RPMI8226 (cell line): ENCODE results near the gene GUCA1C.

Experiments used
- DNase-seq: peaks from one replicate; pipeline ENCODE4 v3.0.0-alpha.2; 2015

The GUCA1C gene

DNA sequence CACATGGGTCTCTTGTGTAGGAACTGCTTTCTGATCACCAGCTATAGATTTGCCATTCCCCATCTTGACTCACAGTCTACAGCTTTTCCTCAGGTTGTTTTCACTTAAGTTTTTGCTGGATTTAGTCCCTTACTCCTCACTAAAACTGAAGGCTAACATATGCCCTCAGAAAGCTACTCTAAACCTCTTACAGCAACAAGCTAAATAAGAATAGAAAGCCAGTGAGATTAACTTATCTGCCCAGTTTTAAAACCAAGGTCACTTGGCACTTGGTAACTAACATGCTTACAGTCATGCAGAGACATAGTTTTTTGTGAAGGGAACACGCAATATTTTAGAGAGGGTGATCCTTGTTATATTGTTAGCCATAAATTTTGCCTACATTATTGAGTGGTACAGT, at the start of gene GUCA1C:
Gene GUCA1C (minus strand): TSS at position 180 of the 400 bp plus-strand sequence. CDS start 117 bp downstream, at position 63.
- no peak for DNase-seq

GRCh38 chr3:108998436-108998835, 44.8 kb upstream of the GUCA1C start:
- no peak for DNase-seq

- DNase-seq: no peak
Measured at GRCh38 chr3:108985844-108986243, 32.2 kb upstream of the GUCA1C start.

GRCh38 chr3:108983051-108983450, 29.4 kb upstream of the GUCA1C start:
- no peak for DNase-seq

- DNase-seq: no peak
Measured at GRCh38 chr3:108976058-108976457, 22.4 kb upstream of the GUCA1C start.

GRCh38 chr3:108973019-108973418, 19.3 kb upstream of the GUCA1C start:
- no peak for DNase-seq

DNA sequence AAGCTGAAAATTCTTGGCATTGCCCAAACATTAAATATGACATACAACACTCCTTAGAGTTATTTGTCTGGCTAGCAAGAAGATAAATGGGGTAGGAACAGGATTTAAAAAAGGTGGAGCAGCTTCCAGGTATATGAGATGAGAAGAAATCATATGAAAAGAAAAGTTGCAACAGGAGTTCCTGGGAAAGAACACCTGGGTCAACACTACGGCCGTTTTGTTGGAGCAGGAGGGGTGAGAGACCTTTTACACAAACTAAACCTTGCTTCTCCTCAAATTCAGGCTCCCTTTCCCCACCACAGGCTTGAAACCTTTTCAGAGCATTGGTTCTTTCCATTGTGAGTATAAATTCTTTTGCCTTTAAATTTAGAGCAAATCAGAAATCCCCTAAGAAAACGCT, 18.8 kb upstream of the GUCA1C start:
- no peak for DNase-seq

- DNase-seq: no peak
Measured at GRCh38 chr3:108970561-108970960, 16.9 kb upstream of the GUCA1C start.

- no peak for DNase-seq
Measured at GRCh38 chr3:108966773-108967172, 13.1 kb upstream of the GUCA1C start.

- DNase-seq: no peak
Measured at GRCh38 chr3:108959017-108959416, 5.3 kb upstream of the GUCA1C start.

- DNase-seq: no peak
Measured at GRCh38 chr3:108953210-108953609, 469 bp downstream of the GUCA1C start.

GRCh38 chr3:108951820-108952501, 1.7 kb downstream of the GUCA1C start:
- no peak for DNase-seq

GRCh38 chr3:108947855-108948254, 5.8 kb downstream of the GUCA1C start:
- no peak for DNase-seq

GRCh38 chr3:108946292-108947285, 7.1 kb downstream of the GUCA1C start:
- DNase-seq: no peak

GRCh38 chr3:108940568-108941263, 13.0 kb downstream of the GUCA1C start:
- DNase-seq: no peak

DNA sequence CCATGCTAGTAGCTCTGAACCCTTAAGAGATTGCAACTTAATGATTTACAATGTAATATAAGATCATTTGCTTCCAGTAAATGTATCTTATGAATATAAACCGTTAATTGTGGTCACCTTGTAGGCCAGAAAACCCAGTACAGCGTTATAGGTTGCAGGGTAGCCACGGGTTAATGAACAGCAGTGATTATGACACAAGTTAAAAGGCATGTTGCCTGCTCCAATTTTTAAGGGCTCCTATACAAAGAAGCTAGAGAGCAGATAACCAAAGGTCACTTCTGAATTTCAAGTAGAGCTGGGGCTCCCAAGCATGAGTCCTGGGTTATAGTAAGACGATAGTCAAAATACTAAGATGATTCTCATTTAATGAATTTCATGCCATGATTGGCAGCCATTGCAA, 13.5 kb downstream of the GUCA1C start:
- no peak for DNase-seq

- DNase-seq: no peak
Measured at GRCh38 chr3:108936924-108937689, 16.6 kb downstream of the GUCA1C start.

GRCh38 chr3:108931035-108931434, 22.6 kb downstream of the GUCA1C start:
- no peak for DNase-seq

DNA sequence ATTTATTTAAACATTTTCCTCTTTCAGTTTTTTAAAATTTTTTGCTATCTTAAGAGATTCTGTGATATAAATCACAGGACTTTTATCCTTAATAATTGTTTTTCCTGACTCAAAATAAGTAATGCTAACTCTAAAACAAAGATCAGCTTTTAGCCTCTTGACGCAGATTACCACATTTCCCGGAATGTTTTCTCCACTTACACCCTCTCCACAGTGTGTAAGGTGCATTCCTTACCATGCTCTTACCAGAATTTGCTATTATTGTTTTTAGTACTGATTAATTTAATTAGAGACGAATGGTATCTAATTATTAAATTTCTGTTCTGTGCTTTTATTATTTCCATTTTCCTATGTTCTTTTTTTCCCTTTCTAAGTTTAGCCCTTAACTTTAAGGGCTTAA, 34.8 kb downstream of the GUCA1C start:
- no peak for DNase-seq

GRCh38 chr3:108914774-108915641, 38.7 kb downstream of the GUCA1C start:
- DNase-seq: peak; percentile 64

DNA sequence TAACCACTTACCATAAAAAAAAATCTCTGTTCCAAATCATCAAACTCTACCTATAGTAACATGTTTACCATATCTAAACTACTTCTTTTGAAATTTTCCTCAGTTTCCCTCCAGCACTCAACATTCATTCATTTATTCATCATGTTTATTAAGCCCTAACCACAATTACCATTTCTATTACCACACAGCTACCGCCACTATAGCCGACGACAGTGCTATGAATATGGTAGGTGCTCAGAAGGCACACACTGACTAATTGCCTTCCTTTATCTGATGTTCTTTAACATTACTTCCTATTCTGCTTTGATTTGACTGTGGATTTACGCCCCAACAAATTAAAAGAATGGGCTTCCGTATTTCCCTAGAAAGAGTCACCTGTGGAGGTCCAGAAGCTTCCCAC, 43.9 kb downstream of the GUCA1C start:
- DNase-seq: no peak

DNA sequence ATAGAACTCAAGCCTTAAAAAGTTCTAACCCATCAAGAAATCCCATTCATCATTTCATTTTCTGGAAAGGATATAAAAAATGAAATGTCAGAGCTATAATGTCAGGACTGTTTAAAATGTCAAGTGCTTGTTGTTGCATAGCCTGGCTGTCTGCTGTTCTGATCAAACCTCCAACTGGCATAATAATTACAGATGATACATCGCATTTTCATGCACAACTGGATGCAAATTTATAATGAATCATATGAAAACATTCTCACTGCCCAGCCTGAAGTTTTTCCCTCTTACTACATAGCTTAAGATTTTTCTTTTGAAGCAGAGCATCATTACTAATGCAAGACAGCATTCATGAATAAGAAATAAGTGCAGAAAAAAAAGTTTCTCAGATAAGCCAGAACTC, 46.5 kb downstream of the GUCA1C start:
- DNase-seq: no peak
